EH (cell line): ENCODE measurements around the gene AREG.
"Not testable (repeated sequence)": the region's sequence is repeated elsewhere in the genome, so short reads cannot be mapped to it uniquely, and the experiment has no call there.

Source experiments
- DNase-seq: peaks from one replicate; pipeline ENCODE4 v3.0.0-alpha.2; 2015; ENCODE audit warnings: low read depth

Gene AREG

DNA sequence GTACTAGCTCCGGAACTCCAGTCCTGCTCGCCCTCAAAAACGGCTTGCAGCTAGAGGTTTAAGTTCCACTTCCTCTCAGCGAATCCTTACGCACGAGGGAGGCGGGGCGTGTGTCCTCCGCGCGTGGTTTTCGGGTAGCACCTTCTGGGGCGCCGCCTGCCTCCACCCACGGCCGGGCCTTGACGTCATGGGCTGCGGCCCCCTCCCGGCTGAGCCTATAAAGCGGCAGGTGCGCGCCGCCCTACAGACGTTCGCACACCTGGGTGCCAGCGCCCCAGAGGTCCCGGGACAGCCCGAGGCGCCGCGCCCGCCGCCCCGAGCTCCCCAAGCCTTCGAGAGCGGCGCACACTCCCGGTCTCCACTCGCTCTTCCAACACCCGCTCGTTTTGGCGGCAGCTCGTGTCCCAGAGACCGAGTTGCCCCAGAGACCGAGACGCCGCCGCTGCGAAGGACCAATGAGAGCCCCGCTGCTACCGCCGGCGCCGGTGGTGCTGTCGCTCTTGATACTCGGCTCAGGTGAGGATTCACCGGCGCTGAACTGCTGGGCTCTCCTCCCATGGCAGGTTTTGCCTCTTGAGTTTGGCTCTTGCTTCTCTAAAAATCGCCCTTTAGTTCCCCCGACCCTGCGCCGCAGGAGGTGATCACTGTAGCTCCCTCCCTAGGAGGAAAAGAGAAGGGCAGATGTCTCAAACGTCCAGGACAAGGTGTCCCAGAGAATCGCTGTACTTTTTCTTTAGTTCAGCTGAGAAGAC lies at the start of gene AREG:
Gene AREG (plus strand): TSS at position 246 of the 752 bp plus-strand sequence. CDS start 210 bp downstream, at position 456.
- peak; percentile 60 for DNase-seq

GRCh38 chr4:74395633-74396032 lies 49.3 kb upstream of the AREG start:
- peak; percentile 79 for DNase-seq

DNA sequence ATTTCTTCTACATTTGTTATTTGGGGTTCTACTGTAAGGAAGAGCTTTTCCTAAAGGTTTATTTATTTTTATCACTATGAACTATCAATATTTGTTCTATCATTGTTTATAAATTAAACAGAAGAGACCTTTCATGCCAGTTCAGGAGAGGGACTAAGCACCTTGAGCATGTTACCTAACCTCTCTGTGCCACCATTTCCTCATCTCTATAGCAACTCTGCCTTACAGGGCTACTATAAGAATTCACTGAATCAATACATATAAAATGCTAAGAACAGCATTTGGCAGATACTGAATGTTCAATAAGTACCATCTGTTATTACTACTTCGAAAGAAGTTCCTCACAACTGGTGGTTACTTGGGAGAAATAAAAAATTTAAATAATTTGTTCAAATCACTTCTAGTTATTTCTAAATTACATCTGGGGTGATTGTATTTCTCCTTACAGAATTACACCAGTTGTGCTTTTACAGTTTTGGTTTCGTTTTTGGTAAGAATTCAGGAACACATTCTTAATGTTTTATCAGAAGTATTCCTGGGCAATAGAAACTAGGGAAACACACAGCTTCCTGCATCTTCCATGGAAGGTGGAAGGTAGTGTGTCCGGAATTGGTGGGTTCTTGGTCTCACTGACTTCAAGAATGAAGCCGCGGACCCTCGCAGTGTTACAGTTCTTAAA lies 47.0 kb upstream of the AREG start:
- DNase-seq, result peak; percentile 27

- DNase-seq, result not testable (repeated sequence)
Measured at GRCh38 chr4:74398894-74399589, 45.9 kb upstream of the AREG start.

DNA sequence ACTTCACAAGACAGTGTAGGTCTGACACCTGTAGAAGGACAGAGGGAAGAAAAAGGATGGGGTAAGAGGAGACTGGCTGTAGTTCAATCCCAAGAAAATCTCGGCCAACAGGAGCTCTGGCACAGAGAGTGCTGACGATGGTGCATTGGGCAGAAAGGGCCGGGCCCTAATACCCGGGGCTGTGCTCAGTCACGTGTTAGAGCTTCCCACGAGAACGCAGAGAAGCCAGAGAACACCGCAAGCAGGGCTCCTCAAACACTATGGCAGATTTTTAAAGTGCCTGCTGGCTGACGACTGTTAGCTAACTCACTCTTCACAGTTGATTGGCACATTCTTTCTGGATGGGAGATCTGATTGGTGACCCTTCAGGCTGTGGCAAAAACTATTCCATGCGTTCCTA lies 44.5 kb upstream of the AREG start:
- no peak for DNase-seq

DNA sequence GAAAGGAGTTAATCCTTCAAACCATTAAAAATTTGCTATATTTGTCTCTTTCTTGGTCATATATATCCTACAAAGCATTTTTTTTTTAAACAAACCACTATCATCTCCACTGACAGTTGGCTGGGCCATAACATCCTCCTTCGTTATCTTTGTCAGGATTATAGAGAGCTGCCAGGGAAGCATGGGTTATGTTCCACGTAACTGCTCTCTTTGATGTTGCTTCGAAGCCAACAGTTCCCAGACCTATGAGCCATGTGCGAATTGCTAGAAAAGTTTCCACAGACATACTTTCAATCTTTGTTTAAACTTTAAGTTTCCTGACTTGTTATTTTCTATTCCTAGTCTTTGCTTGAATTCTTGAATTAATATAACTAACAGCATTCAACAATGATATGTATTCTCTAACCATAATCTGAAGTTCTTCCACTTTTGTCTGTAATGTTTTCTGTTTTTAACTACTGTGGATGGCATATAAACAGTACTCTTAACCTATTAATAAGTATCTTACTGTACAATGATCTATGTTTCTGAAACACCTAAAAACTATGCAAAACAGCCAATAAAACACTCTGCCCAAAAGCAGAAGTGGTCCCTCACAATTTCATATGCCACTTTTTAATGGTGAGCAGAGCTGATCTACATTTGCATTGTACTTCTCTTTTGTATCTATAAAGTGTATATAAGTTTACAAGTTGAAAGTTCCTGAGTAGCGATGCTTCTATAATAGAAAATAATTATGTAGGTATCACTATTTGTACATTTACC lies 42.1 kb upstream of the AREG start:
- no peak for DNase-seq

DNA sequence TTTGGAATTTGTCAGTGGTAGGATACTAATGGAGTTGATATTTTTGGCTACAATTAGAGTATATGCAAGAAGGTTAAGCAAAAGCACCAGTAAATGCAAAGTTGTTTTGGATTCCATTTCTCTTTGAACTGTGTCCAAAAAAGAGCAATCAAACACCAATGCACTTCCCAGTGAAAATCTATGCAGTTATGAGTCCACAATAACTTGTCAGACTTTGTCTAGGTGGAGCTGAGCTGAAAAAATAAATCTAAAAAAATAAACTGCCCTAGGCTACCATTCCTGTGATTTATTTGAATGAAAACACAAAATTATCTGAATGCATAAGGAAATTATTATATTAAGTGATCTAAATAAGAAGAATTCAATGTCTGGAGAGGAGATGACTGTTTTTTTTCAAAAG lies 37.0 kb upstream of the AREG start:
- DNase-seq, result no peak

DNA sequence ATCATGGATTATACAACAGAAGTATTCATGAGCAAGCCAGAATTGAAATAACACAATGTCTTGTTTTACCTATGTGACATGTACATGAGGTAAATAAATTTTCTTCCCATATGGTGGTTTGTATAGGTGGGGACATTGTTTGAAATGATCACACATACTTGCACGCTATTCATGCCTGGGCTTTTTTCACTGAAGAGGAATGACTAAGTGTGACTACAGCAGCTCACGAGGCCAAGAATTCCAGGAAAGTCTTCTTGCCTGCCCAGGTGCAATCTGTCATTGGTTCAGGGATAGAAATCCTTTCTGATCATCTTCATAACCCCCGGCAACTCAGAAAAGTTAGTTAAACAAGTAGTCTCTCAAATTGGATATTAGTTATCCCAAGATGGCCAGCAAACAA lies 36.3 kb upstream of the AREG start:
- peak; percentile 24 for DNase-seq

DNA sequence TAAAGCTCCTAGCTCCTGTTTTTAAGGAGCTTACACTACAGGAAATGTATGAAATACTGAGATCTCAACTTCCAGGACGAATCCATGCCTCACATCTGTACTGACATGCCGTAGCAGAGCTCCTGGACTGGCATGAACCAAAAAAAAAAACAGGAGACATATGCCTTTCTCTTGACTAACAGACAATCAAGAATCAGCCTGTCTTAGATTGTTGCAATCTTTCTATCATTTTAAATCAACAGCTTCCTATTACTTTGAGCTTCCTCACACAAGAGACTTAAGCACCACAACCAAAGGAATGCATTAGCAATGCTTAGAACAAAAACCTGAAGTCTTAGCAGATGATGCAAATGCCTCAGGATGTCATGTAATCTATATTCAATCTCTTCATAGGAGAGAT lies 34.7 kb upstream of the AREG start:
- peak; percentile 37 for DNase-seq

- no peak for DNase-seq
Measured at GRCh38 chr4:74412225-74412624, 32.7 kb upstream of the AREG start.

GRCh38 chr4:74413265-74413664 lies 31.7 kb upstream of the AREG start:
- no peak for DNase-seq

GRCh38 chr4:74414149-74414809 lies 30.7 kb upstream of the AREG start:
- no peak for DNase-seq

- no peak for DNase-seq
Measured at GRCh38 chr4:74415602-74416300, 29.2 kb upstream of the AREG start.

- peak; percentile 92 for DNase-seq
Measured at GRCh38 chr4:74418063-74418670, 26.8 kb upstream of the AREG start.

DNA sequence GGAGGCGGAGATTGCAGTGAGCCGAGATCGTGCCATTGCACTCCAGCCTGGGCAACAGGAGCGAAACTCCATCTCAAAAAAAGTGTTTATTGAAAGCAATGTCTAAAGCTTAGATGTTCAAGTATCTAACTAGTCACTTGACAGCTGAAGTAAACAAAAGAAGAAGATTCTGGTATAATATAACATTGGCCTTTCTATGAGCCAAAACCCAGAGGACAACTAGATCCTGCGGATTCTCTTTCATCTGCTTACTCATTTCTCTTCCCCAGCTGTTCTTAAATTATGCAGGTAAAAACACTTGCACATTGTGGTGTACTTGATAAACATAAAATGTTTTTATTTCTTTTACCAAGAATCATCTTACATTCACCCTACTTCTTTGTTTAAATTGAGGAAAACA lies 24.1 kb upstream of the AREG start:
- no peak for DNase-seq

DNA sequence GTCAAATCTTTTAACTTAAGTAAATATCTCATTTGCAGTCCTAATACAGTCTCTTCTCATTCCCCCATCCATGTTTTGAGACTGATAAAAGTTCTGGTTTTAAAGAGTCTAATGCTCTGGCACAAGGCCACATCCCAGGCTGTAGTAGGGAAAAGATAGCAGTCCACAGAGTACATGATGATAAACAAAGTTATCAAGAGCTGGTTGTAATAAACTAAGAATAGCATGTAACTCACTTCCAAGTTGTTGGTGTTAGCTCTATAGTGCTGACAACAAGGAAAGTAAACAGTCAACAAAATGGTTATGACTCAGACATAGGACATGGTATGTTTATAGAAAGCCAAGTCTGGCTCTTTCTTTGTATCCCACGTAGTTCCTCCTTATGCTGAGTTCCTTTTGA lies 21.8 kb upstream of the AREG start:
- DNase-seq, result peak; percentile 52

GRCh38 chr4:74424111-74424510 lies 20.8 kb upstream of the AREG start:
- DNase-seq, result no peak

GRCh38 chr4:74426101-74426500 lies 18.8 kb upstream of the AREG start:
- peak; percentile 91 for DNase-seq

DNA sequence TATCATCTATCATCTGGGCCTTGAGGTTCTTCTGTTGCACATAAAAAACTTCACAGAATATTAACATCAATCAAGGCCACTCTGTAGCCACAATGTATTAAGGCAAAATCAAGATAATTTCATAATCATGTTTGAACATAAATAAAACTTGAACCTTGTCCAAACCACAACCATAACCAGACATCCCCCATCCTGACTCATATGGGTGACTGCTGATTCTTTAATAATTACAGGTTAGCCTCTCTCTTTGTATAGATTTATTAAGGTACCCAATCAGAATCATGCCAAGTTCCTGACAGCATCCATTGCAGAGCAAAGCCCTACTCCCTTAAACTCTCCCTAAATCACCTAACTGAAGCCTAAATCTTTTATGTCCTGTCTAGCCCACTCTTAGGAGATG lies 16.7 kb upstream of the AREG start:
- DNase-seq, result no peak

DNA sequence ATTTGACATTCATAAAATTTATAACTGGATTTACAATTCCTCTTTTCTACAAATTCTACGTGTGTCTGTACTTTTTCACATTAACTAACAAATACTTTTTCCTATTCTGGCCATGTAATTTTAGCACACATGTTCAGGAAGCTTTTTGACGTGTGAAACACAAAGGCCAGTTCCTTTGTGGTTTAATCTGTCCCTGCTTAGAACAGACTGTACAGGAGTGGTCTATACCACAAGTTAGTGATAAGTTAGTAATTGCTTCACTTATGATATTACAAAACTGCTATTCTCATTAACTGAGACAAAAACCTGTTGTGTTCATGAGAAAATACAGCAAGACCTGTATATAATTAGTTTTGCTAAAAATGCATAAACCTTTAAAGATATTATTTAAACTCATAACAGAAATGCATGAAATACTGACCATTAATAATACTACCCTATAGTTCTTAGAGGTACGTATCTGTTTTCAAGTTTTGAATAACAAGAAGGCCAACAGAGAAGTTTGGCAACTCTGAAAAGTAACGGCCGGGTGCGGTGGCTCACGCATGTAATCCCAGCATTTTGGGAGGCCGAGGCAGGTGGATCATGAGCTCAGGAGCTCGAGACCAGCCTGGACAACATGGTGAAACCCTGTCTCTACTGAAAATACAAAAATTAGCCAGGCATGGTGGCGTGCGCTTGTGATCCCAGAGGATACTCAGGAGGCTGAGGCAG lies 13.7 kb upstream of the AREG start:
- no peak for DNase-seq
